IPS-18c (cell line): ENCODE measurements around the gene CACNG3.

Source experiments
- H3K4me3 ChIP-seq: 2 replicates; pipeline ENCODE4 v1.7.0; 2013; ENCODE audit warnings: low read depth, mild to moderate bottlenecking, low read length, moderate library complexity; ENCODE audit not compliant: insufficient read depth
- H3K9me3 ChIP-seq: one replicate; pipeline ENCODE4 v1.6.1; 2013; ENCODE audit warnings: mild to moderate bottlenecking, low read length, moderate library complexity; ENCODE audit not compliant: control insufficient read depth, insufficient read depth

The CACNG3 gene

DNA sequence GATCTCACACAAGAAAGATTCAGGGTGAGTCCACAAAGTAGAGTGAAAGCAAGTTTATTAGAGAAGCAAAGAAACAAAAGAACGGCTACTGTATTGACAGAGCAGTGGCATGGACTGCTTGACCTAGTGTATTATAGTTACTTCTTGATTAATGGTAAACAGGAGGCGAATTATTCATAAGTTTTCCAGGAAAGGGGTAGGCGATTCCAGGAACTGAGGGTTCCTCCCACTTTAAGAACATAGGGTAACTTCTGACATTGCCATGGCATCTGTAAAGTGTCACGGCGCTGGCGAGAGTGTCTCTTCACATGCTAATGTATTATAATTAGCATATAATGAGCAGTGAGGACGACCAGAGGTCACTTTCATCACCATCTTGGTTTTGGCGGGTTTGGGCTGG is 93.2 kb downstream of the CACNG3 start:
- Histone ChIP-seq H3K4me3 (no peak overlapping the region), H3K9me3 (no peaks in the 10 kb centered on the region)

DNA sequence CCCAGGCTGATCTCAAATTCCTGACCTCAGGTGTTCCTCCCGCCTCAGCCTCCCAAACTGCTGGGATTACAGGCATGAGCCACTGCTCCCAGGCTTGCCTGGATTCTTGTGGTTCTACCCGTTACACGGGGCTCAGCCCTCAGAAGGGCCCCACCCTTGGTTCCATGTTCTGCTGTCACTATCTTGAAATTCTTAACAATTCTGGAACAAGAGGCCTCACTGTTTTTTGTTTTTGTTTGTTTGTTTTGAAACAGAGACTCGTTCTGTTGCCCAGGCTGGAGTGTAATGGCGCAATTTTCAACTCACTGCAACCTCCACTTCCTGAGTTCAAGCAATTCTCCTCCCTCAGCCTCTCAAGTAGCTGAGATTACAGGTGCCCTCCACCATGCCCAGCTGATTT is 96.6 kb downstream of the CACNG3 start:
- Histone ChIP-seq H3K4me3 (no peak overlapping the region), H3K9me3 (no peaks in the 10 kb centered on the region)

DNA sequence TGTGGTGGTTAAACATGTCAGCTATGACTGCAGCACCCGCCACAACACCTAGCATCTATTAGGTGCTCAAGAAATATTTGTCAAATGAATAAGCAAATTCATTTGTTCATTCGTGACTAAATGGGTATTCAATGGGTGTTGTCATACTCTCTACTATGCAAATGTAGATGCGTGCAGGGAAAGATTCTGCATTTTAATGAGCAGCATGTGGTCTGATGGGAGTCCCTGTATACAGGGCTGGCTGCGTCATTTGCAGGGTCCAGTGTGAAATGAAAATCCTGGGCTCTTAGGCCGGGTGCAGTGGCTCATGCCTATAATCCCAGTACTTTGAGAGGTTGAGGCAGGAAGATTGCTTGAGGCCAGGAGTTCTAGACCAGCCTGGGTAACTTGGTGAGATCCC is 97.5 kb downstream of the CACNG3 start:
- H3K9me3 ChIP-seq: no peaks in the 10 kb centered on the region
- H3K4me3 ChIP-seq: no peak overlapping the region

DNA sequence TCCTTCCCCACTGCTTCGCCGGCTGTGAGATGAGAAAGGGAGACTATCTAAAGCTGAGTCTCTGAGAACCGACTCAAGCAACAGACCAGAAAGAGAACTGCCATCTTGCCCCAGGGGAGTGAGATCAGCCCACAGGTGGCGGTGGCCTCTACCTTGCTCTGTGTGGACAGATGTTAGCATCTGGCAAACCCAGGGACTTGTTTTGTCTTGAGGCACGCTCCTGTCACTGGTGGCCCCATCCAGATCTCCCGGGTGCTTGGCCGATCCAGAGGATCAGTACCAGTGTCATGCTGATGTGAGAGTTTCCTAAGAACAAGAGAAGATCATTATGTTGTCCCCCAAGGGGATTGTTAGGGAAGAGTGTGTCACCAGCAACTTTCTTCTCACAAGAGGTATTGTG is 101.4 kb downstream of the CACNG3 start:
- H3K9me3 ChIP-seq: peaks cover 2% of the 10 kb centered on the region
- no peak overlapping the region for H3K4me3 ChIP-seq

DNA sequence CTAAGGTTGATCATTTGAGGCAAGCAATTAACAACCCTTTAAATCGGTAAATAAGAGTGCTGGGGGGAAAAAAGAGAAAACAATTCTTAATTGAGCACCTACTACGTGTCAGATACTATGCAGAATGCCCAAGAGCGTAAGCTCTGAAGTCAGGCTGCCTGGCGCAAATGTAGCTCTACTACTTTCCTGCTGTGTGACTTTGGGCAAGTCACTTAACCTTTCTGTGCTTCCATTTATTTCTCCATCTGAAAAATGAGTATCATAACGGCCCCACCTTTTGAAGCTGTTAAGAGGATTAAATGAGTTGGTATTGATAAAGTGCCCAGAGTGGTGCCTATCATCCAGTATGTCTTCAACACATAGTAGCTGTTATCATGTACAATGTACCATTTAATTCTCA is 102.0 kb downstream of the CACNG3 start:
- peaks cover 2% of the 10 kb centered on the region for H3K9me3 ChIP-seq
- H3K4me3 ChIP-seq: no peak overlapping the region

DNA sequence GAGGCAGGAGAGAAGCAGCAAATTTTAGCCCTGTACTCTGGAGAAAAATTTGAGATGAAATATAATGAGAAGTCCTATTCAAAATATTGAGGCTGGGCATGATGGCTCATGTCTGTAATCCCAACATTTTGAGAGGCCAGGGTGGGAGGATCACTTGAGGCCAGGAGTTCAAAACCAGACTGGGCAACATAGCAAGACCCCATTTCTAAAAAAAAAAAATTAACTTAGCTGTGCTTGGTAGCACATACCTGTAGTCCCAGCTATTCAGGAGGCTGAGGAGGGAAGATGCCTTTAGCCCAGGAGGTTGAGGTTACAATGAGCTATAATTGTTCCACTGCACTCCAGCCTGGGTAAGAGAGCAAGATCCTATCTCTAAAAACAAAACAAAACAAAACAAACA is 103.4 kb downstream of the CACNG3 start:
- H3K9me3 ChIP-seq: peaks cover 2% of the 10 kb centered on the region
- H3K4me3 ChIP-seq: no peak overlapping the region

DNA sequence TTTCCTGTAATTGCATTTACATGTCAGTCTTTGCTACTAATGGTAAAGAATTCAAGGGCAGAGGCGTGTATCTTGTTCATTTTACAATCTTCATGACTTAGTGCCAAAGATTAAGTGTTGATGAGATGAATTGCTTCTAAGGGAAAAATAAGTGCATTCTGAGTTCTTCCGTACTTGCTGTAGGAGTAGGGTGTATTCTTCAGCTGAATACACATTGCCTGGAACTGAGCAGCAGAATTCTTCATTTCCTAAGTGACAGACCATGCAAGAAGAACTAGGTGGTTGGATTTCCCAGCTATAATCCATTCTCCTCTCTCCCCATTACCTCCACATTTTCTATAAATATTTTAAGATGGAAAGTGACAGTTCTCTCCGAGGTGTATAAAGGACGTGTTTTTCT is 104.8 kb downstream of the CACNG3 start:
- Histone ChIP-seq H3K9me3 (peaks cover 2% of the 10 kb centered on the region), H3K4me3 (no peak overlapping the region)

DNA sequence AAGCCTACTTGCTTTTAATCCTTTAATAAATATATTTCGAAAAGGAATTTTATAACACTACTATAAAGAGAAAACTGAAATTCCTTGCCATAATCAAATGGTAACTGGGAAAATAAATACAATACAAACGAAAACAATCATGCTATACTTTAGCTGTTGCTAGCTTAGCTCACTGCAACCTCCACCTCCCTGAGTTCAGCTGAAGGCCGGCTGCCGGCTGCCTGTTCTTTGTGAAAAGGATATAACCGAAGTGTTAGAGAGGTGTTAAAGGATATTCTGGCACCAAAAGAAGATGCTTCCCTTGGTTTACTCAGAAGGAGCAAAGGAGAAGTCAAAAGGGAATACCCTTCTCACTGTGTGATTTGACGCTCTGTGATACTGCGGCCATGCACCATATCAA is 108.5 kb downstream of the CACNG3 start:
- Histone ChIP-seq H3K9me3 (peaks cover 2% of the 10 kb centered on the region), H3K4me3 (no peak overlapping the region)

DNA sequence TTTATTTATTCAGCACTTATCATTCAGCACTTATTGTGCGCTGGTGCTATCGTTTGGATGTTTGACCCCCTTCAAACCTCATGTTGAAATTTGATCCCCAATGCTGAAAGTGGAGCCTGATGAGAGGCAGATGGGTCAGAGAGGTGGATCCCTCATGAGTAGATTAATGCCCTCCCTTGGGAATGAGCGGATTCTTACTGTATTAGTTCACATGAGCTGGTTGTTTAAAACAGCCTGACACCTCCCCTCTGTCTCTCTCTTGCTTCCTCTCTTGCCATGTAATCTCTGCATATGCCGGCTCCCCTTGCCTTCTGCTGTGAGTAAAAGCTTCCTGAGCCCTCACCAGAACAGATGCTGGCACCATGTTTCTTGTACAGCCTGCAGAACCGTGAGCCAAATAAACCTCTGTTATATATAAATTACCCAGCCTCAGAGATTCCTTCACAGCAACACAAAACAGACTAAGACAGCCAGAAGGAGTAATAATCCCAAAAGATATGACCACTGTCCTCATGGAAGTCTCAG is 111.1 kb downstream of the CACNG3 start:
- no peak overlapping the region for H3K4me3 ChIP-seq
- no peaks in the 10 kb centered on the region for H3K9me3 ChIP-seq

DNA sequence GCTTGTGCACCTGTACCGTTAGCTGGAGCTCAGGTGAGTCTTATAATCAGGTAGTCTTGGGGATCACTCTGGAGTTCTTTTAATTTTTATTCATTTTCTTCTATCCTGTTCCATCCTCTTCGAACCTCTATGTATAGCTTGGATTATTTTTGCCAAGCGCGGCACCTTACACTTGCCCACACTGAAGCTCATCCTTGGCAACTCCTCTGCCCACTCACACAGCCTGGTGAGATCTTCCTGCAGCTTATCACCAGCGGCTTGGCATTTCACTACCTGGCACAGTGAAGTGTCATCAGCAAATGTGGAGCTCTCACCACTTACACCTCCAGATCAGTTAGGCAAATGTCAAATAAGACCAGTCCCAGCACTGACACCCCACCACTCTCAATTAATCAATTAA is 116.7 kb downstream of the CACNG3 start:
- Histone ChIP-seq H3K4me3 (no peak overlapping the region), H3K9me3 (no peaks in the 10 kb centered on the region)

DNA sequence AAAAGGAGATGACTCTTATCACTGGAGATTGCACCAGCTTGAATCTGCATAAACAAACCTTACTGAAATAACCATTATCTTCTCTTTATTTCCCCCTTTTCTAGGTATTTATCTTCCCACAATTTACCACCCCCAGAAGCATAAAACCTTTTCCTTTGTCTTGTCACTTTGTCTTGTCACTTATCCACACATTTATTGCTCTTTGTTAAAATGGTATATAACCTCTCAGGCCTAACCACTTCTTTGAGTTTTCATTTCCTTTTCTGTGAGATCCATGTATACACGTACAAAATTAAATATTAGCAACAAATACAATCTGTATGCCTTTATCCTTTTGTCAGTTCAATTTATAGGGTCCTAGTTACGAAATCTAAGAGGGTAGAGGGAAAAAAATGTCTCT is 122.9 kb downstream of the CACNG3 start:
- Histone ChIP-seq H3K4me3 (no peak overlapping the region), H3K9me3 (peaks cover 13% of the 10 kb centered on the region)

DNA sequence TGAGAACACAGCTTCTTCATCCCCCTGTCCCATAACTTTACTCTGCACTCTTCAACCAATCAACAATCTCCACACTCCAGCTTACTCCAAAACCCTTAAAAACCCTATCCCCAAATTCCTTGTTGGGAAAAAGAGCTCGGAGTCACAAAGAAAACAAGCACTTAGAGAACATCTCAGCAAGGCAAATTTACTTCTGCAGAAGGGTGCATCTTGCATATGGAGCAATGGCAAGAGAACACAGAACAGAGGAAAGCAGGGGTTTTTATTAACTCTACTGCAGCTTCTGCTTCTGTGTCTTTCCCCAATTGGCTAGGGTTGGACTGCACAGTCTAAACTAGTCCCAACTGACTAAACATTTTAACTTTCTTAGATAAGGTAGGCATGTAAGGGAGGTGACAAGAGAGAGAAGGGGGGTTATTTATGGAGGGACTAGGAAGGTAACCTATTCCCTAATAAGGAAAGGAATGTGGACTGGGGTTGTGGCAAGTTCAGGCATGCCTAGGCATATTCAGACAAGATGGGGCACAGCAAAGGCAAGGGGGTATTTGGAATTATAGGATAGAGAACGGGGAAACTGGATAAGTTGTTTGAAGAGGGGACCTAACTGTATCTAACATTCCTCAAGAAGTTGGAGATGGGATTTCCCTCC is 125.5 kb downstream of the CACNG3 start:
- Histone ChIP-seq H3K9me3 (peaks cover 13% of the 10 kb centered on the region), H3K4me3 (no peak overlapping the region)

DNA sequence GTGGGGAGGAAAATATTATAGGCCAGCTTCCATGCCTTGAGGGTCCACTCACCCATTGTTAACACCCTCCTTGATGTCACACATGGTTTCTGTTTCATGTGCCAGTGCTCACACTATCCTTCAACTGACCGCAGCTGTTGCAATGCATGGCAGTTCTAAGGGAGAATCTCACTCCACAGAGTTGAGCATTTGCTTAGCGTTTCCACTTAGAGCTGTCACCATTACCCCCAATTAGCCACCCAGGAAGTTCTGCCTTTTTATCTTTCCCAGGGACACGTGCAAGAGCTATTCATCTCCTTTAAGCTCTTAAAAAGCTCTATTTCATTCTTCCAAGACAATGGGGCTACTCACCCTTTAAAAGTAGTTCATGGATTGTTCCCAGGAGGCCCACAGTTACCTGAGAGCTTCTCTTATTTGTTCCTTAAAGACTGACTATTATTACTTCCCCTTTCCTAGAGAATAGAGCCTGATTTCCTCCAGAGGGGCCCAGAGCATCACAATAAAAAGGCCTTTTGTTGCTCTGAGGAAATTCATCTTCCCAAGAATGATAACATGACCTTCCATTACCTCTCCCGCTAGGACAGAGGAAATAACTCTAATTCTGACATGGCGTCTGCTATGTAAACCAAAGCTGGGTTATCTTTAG is 126.8 kb downstream of the CACNG3 start:
- Histone ChIP-seq H3K9me3 (peaks cover 13% of the 10 kb centered on the region), H3K4me3 (no peak overlapping the region)

DNA sequence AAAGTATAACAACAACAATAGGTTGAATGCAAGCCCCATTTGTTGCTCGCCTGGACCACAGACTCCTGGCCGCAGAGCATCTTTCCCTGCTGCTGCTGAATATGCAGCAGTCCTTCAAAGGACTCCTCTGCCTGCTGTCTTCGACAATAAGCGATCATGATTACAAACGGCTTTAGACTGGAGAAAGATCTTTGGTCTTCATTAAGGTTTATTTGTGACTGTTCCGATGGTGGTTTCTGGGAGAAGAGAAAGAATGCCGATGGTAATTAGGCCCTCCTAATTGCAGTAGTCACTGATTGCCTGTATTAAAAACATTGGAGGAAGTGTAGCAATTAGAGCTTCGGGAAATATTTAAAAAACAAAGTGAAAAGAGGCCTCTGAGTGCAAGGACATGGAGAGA is 138.2 kb downstream of the CACNG3 start:
- Histone ChIP-seq H3K9me3 (no peaks in the 10 kb centered on the region), H3K4me3 (no peak overlapping the region)

DNA sequence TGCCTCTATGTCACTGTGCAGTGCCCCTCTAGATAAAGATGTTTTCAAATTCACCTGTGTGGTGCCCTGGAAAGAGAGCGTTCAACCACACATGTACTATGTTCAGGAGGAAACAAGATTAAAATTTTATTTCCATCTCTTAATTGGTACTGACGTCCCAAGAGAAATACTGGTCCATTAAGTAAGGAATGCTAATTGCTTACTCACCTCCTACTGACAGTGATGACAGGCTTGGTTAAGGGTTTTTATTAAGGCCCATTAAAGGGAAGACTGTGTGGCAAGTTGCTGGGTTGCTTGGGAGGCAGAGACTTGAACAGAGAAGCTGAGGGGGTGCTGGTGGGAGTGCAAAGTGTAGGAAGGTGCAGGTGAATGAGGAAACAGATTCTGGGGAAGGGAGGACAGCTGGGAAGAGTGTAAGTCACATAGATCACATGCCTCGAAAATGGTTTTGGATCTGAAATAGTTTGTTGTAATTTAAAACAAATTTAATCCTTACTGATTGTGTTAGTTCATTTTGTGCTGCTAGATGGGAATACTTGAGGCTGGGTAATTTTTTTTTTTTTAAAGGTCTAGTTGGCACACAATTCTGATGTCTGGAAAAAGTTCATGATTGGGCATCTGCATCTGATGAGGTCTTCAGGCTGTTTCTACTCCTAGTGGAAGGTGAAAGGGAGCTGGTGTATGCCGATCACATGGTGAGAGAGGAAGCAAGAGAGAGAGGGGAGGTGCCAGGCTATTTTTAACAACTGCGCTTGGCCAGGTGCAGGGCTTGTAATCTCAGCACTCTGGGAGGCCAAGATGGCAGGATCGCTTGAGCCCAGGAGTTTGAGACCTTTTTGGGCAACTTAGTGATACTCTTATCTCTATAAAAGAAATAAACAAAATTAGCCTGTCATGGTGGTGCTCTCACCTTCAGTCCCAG is 140.5 kb downstream of the CACNG3 start:
- Histone ChIP-seq H3K4me3 (no peak overlapping the region), H3K9me3 (no peaks in the 10 kb centered on the region)

DNA sequence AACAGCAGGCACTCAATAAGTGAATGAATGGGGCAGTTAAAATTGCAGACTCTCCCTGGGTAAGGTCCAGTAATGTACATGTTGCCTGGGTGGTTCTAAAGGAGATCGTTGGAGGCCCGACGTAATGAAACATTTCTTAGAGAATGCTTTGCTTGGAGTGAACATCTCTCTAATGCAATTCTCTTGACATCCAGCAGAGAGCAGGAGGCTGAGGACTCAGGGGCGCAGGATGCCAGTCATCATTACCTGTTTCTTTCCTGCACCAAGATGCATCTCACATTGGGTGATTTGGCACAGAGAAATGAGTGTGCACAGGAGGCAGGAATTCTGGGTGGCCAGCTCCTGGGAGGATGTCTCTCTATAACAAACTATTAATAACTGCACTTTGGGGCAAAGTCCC is 152.9 kb downstream of the CACNG3 start:
- H3K4me3 ChIP-seq: no peak overlapping the region

More for the DNA sequence above, 152.9 kb downstream of the CACNG3 start:
- peaks cover 2% of the 10 kb centered on the region for H3K9me3 ChIP-seq
